HG02938 (cell line): ENCODE results near the gene FAM83C.

ENCODE experiments used
- ATAC-seq: cut with Tn5 transposase; IDR thresholded peaks from one replicate; pipeline ENCODE4 v1.9.1; 2021; ENCODE audit warnings: mild to moderate bottlenecking, moderate library complexity; ENCODE audit not compliant: unreplicated experiment

FAM83C gene

DNA sequence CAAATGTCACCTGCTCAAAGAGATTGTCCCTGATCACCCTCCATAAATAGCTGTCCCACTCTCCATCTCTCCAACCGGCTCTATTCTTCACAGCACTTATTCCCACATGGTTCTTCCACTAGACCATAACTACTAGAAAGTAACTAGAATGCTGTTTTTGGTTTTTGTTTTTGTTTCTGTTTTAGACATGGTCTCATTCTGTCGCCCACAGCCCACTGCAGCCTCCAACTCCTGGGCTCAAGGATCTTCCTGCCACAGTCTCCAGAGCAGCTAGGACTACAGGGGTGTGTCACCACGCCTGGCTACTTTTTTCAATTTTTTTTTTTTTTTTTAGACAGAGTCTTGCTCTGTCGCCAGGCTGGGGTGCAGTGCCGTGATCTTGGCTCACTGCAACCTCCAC is 53.5 kb downstream of the FAM83C start:
- ATAC-seq, result no peak

DNA sequence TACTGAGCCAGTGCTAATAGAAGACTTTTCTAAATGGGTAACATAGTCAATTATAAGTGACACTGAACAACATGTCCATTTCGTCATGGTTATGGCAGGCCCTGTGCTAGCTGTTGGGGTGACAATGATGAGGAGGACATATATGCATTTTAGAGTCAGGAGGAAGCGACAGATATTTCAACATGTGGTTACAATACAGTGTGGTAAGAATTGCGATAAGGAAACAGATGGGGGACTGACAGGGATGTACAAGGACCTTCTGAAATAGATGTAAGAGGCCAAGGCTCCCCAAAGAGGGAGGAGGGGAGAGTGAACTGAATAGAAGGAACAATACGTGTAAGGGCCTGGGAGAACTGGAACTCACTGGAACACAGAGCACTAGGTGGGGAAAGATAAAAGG is 54.1 kb downstream of the FAM83C start:
- no peak for ATAC-seq

DNA sequence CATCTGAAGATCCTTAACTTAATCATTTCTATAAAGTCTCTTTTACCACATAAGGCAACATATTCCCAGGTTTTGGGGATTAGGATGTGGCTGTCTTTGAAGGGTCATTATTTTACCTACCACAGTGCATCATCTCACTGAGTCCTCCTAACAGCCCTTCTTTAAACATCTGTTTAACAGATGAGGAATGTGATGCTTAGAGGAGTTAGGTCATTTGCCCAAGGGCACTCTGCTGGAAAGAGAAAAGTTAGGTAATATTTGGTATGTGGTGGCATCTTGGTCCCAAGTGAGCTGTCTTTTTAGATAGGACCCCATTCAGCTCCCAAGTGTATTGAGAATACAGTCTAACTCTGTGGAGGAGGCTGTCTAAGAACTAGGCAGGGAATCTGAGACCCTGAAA is 54.7 kb downstream of the FAM83C start:
- ATAC-seq, result no peak

DNA sequence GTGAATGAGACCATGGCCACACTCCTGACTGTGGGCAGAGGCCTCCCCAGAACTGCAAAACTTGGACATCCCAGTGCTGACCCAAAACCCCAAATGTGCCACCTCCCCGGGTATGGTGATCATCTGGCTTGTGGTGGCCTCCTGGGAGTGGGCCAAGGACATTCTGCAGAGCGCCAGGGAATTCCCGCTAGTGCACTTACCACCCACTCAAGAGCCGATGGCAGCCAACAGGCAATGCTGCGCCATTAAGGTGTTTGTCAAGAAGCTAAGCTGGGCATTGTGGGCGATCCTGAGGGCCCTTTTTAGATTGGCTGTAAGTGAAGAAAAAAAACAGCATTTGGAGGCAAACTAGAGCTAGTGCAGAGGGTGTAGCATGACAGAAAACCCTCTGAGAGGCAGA is 56.3 kb downstream of the FAM83C start:
- no peak for ATAC-seq
